Forelimb muscle (tissue), 1 donor: ENCODE results near the gene ARSB. TPM values are rescaled to one million over a fixed set of nuclear protein-coding genes. Genes with fewer than 3 reads are reported as not detected.

Experiments
- DNase-seq: peaks from one replicate; pipeline ENCODE4 v3.0.0-alpha.2; 2013; ENCODE audit warnings: low read depth
- polyA plus RNA-seq: library from polyadenylated mRNA; unstranded; fragments of 120-200 nt; gene quantifications from one replicate; pipeline ENCODE4 v1.2.1, GENCODE V29; 2013; ENCODE audit not compliant: insufficient read length

ARSB gene
- polyA plus RNA-seq, 1 donor, result 18.4 TPM

DNA sequence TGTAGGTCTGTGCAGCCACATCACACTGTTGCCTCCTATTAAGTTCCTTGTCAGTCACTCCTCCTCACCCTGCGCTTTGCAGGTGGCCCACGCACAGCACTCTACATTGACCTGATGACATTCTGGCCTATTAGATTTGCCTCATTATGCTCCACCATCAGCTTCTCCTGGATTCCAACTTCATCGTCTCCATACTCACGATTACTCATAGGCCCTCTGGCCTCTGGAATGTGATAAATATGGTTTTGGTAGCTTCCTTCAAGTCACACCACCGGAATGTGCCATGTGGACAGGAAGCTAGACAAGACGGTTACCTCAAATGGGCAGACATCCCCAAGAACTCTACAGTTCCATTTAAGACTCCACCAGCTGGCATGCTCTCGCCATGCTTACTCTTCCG lies 178.6 kb downstream of the ARSB start:
- no peak for DNase-seq

DNA sequence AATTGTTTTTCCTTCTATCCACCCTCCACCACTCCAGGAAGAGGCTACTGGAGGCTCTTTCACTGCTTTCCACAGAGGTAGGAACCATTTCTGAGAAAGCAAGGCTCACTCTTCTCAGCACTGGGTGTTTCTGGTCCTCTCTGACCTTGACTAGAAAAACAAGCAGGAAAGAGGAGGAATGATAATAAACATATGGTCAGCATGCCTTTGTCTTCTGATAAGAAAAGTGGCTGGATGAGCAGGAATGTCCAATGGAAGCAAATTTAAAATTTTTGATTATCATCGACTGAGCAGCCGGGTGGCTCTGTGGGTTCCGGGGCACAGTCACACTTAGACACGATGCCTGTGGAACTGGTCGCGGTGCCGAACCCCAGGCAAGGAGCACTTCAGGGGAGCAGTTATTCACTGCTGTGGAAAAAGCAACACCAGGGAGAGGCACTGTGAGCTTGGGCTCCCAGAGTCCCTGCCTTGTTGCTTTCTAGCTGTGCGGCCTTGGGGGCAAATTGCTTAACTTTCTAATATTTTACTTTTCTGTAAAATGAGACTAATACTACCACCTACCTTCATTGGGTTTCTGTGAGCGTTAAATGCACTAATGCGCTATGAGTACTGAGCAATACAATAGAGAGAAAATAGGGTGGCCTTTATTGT lies 179.5 kb downstream of the ARSB start:
- no peak for DNase-seq

- DNase-seq, result no peak
Observed at GRCh38 chr5:78804995-78805394, 180.1 kb downstream of the ARSB start.

DNA sequence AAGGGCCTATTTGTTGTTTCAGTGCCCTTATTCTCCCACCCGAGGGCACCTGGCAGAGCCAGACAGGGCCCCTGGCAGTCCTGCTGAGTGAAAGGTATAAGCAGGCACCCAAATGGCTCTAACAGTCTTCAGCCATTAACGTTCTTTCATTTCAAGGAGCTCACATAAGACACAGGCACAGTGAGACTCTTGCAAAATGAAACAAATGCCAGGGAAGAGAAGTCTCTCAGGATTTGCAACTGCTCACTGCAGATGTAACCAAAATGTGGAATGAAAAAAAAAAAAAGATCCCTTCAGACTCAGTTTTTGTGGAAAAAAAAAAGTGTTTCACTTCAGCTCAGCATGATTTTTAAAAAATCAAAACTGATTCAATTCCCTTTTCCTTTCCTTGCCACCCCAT lies 181.2 kb downstream of the ARSB start:
- no peak for DNase-seq

- DNase-seq, result no peak
Observed at GRCh38 chr5:78803353-78803752, 181.8 kb downstream of the ARSB start.

- DNase-seq, result no peak
Observed at GRCh38 chr5:78801413-78801812, 183.7 kb downstream of the ARSB start.

DNA sequence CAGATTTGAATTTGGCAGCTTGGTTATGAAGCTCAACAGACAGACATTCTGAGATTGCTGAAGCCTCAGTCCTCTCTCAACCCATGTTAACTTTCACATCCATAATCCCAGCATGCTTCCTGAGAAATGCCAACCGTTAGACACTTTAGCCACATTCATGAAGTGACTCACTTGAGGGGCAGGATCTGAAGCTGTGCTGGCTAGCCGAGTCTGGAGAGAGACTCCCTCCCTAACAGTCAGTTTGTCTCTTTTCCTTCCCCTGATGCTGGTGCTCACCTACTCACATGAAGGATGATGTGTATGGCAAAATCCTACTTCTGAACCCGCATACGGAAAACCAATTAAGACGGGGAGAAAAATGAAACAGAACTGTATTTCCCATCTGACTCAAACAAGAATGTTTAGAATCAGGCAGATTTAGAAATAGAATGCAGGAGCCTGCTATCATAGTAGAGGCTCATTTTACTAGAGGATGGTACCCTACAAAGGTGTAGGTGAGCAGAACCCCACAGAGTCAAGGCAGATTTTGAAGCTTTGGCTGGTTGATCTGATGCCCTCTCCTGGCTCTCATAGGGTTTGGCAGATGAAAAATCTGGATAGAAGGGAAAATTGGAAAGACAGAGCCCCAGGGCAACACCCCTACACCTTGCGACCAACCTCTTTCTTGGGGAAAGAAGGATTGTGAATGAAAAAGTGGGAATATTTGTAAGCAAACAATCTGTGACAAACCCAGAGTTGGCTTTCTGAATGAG lies 185.7 kb downstream of the ARSB start:
- DNase-seq, result no peak

DNA sequence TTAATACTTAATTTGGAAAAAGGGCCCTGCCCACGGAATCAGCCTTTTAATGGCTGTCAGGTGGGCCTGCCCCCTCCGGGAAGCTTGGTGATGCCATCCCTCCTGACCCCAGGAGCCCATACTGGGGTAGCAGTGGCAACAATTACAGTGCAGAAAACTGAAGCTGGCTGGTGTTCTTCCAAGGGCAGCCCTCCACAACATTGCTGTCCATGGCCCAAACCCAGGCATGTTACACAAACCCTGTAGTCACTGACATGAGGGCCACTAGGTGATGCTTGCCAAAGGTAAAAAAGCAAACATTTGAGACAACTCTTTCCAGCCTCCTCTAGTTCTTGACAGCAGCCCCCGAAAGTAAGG lies 186.5 kb downstream of the ARSB start:
- DNase-seq, result no peak

DNA sequence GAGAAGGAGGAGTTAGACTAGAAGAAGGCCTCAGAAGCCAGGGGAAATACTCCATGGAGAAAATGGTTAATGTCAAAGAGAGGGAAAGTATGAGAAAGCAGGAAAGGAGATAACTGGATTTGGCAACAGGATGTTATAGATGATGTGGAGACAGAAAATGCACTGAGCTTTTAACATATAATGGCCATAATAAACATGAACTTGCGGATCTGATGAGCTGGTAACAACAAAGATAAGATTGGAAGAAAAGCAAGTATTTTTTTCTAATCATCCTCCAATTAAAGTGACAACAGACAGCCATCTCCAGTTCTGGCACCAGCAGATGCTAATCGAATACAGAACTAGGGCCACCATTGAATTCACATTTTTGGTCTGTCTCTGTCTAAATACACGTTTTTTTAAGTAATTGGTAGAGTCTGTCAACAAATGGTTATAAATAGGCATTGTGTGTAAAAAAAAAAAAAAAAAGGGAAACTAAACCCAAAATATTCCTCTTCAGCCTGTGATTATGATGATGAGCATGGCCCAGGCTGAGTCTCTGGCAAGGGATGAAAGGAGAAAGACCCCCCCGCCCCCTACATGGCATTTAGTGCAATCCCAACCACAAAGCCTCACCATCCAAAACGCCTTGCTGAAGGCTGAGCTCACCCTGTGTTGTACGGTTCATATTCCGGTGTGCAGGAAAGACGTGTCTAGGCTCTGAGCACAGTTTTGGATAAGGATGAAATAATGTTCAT lies 187.0 kb downstream of the ARSB start:
- DNase-seq, result no peak

DNA sequence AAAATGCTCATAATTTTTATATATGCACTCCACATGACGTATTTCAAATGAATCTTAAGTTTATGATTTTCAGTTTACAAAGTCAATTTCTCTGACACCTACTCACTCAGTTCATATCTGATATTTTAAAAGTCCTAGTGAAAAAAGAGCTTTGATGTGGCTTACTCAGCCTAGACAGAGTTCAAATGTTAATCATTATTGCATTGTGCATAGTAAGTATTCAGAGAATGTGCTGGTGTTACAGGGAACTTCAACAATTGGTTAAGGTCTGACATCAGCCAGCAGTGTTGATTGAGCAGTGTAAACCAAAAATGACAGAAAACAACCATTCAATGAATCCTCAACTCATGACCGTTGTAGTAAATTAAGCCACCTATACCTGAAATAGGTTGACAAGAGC lies 189.4 kb downstream of the ARSB start:
- no peak for DNase-seq

DNA sequence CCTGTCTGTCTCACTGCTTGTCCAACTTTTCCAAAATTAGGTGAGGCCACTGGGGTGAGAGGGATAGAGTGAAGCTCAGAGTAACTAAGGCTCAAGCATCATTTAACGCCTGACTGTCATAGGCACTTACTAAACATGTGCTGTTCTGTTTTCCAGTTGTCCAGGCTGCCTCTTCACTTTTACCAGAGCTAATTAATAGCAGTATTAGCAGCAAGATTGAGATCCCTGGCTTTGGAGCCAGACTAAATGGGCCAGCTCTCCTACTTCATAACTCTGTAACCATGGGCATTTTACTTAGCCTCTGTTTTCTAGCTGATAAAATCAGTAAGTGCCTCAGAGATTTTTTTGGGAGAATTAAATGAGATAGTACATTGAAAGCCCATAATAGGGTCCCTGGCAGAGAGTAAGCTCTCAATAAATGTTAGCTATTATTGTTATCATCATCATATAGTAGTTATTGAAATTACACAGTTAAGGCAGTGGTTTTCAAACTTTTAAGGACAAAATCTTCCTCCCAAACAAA lies 190.4 kb downstream of the ARSB start:
- no peak for DNase-seq

DNA sequence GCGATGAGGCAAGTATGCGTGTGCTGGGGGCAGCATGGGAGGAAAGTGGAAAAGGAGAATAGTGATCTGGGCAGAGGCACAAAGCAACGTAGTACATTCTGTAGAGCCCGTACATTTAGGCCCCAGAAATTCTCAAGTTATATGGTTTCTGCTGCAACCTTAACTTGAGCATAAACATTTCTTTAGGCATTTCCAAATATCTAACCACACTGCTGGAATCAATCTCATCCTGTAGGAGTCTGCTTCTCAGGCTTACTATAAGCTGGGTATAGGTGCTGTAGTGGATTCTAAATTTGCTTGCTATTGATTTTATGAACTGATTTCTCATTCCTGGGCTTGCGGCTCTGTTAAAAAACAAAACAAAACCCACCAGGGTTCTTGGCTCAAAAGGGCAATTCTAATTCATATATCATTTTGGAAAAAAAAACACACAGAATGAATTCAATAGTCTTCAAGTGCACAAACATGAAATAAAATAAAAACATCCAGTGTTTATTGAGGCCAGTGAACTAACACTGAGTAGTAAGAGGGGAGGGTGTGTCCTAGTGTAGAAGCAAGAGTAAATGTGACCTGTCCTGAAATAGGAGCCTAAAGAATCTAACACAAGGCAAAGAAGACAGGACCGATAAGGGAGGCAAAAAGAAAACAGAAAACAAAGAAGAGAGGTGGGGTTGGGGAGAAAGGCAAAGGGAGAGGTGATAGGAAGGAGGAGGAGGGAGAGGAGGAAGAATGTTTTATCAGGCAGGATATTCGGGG lies 191.0 kb downstream of the ARSB start:
- no peak for DNase-seq

DNA sequence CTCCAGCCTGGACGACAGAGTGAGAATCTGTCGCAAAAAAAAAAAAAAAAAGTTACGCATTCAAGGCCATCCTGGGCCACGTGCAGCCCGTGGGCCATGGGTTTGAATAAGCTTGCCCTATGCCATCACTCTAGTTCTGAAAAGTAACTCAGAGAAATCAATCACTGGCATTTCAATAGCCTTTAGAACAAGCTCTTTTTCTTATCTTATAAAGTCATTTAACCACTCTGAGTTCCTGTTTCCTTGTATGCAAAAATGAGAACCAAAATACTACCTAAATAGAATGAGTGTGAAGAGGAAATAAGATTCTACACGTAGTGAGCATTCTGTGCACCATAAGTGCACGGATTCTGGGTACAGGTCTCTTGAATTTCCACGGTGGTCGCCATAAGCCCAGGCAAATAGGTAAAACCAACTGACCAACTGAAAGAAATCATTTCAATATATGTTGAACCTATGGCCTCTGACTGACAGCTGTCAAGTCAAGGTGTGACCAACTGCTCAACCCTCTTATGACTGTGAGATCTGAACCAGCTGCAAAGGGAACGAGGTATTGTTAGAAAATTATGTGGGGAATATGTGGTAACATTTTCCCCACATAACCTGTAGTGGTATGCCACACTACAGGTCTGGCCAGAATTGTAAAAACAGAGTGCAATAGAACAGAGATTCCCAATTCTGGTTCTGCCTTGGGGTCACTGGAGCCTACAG lies 192.6 kb downstream of the ARSB start:
- DNase-seq, result no peak

DNA sequence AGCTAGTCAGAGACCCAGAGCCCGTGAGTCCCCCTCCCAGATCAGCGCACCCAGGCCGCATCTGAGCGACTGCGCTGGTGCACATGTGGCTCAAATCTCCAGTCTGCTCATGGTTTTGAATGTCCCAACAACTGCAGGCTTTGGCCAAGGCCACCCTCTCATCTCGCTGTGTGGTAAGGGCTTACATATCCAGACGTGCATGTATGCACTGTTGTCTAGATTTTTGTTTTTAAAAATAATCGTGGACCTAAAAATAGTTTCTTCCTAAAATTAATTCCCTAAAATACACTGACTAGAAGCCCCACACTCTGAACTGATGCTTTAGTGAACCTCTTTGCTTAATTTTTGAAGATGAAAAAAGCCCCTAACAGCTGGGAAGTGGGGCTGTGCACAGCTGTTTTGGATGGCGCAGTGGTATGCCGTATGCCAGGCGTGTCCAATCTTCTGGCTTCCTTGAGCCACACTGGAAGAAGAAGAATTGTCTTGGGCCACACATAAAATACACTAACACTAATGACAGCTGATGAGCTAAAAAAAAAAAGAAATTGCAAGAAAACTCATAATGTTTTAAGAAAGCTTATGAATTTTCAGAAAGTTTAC lies 193.5 kb downstream of the ARSB start:
- DNase-seq, result no peak

- DNase-seq, result no peak
Observed at GRCh38 chr5:78787783-78788182, 197.3 kb downstream of the ARSB start.

DNA sequence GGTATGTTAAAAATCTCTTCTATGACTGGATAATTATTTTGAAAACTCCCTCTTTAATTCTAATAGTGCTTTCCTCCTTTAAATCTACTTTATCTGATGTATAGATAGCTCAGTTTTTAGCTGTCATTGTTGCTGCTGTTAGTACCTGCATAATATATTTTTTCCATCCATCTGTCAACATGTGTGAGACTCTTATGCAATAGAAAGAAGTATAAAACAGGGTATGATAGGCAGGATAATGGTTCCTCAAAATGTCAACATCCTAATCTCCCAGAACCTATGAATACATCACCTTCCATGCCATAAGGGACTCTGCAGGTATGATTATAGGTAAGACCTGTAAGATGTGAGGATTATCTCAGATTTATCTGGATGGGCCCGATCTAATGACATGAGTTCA lies 199.7 kb downstream of the ARSB start:
- DNase-seq, result no peak

DNA sequence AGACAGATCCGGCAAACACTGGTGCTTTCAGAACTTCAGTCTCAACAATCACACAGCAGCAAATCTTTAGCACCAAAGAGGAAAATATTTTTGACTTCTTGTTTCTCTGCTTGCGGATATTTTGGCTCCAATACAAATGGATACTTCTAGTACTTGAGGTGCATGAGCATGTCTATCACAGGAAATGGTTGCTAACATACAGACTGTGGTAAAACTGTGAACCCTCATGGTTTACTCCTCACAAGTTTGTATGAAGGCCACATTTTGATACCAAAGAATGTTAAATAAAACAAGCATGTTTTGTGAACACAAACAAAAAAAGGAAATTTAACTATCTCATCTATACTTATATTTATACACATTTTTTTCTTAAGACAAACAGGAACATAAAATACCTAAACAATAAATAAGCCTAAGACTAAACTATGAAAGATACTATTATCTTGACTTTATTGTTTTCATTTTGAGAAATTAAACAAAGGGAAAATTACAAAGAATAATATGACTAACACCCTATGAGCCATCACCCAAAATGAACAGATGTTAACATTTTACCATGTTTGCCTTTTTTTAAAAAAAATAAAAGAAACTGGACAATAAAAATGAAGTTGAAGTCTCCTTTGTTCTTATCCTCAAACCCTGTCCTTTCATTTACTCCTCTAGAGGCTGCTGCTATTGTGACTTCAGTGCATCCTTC lies 201.5 kb downstream of the ARSB start:
- no peak for DNase-seq

DNA sequence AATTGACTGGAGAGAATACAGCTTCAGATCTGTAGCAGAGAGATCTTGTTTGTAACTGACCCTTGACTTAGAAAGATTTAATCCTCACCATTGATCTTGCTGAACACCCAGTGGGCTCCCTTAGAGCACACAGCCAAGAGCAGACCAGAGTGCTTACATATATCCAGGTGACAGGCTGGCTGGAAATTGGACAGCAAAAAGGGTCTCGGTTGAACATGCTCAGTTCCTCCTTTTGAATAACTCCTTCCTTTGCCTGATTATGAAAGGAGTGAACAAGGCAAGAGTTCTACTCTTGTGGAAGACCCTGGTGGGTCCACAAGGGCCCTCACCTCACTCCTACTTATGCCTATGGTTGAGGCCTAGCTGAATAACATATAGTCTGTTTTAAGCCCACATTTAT lies 202.4 kb downstream of the ARSB start:
- no peak for DNase-seq

- no peak for DNase-seq
Observed at GRCh38 chr5:78781611-78782286, 203.4 kb downstream of the ARSB start.
